GM23248 (cell line): Measurements from ENCODE around the gene FHOD3. TPM values are rescaled to one million over a fixed set of nuclear protein-coding genes. Genes with fewer than 3 reads are reported as not detected.

Experiments used
- DNase-seq: peaks from one replicate; pipeline ENCODE4 v3.0.0-alpha.2; 2015
- H2AFZ ChIP-seq: fragments of 200-600 bp; sonication (generic); 2 replicates; pipeline ENCODE4 v1.6.1; 2016; ENCODE audit warnings: antibody characterized with exemption
- H3F3A ChIP-seq: fragments of 200-600 bp; sonication (generic); 2 replicates; pipeline ENCODE4 v1.6.1; 2016; ENCODE audit warnings: mild to moderate bottlenecking, antibody characterized with exemption, mixed run types; ENCODE audit not compliant: insufficient read depth
- H3K27ac ChIP-seq: fragments of 200-600 bp; sonication (generic); 2 replicates; pipeline ENCODE4 v1.5.1; 2016; ENCODE audit warnings: mild to moderate bottlenecking
- H3K27me3 ChIP-seq: fragments of 200-600 bp; sonication (generic); replicated peaks from 2 replicates; pipeline ENCODE4 v1.6.1; 2016; ENCODE audit warnings: mild to moderate bottlenecking; ENCODE audit not compliant: insufficient read depth
- H3K36me3 ChIP-seq: fragments of 200-600 bp; sonication (generic); 2 replicates; pipeline ENCODE4 v1.6.1; 2016; ENCODE audit warnings: low read depth, mild to moderate bottlenecking
- H3K4me1 ChIP-seq: fragments of 200-600 bp; sonication (generic); 2 replicates; pipeline ENCODE4 v1.6.1; 2016; ENCODE audit warnings: mild to moderate bottlenecking; ENCODE audit not compliant: insufficient read depth
- H3K4me2 ChIP-seq: fragments of 200-600 bp; sonication (generic); one replicate; pipeline ENCODE4 v1.6.1; 2016; ENCODE audit warnings: mild to moderate bottlenecking; ENCODE audit not compliant: unreplicated experiment
- H3K4me3 ChIP-seq: fragments of 200-600 bp; sonication (generic); 2 replicates; pipeline ENCODE4 v1.5.1; 2016; ENCODE audit warnings: mild to moderate bottlenecking
- H3K79me2 ChIP-seq: fragments of 200-600 bp; sonication (generic); 2 replicates; pipeline ENCODE4 v1.6.1; 2016; ENCODE audit warnings: mild to moderate bottlenecking; ENCODE audit not compliant: insufficient read depth
- H3K9ac ChIP-seq: fragments of 200-600 bp; sonication (generic); 2 replicates; pipeline ENCODE4 v1.6.1; 2016; ENCODE audit warnings: mild to moderate bottlenecking
- H3K9me2 ChIP-seq: fragments of 200-600 bp; sonication (generic); 2 replicates; pipeline ENCODE4 v1.6.1; 2016; ENCODE audit warnings: mixed run types, mild to moderate bottlenecking, moderate library complexity; ENCODE audit not compliant: insufficient read depth
- H3K9me3 ChIP-seq: fragments of 200-600 bp; sonication (generic); one replicate; pipeline ENCODE4 v1.6.1; 2017; ENCODE audit warnings: low read depth
- H4K20me1 ChIP-seq: fragments of 200-600 bp; sonication (generic); 2 replicates; pipeline ENCODE4 v1.6.0; 2016; ENCODE audit not compliant: insufficient read depth
- EZH2 ChIP-seq: fragments of 200-600 bp; sonication (generic); IDR thresholded peaks from 2 replicates; pipeline ENCODE4 v1.6.1; 2018; ENCODE audit warnings: antibody characterized with exemption, mild to moderate bottlenecking; ENCODE audit not compliant: insufficient read depth, poor library complexity, severe bottlenecking
- EZH2phosphoT487 ChIP-seq: fragments of 200-600 bp; sonication (generic); IDR thresholded peaks from 2 replicates; pipeline ENCODE4 v1.6.1; 2018; ENCODE audit warnings: antibody characterized with exemption, moderate library complexity, mild to moderate bottlenecking, low read depth; ENCODE audit not compliant: insufficient read depth
- WGBS, 2 experiments: methylation state at CpG; one replicate each; pipeline ENCODE4 v1.1.6; 2015 to 2017; ENCODE audit warnings: low lambda C conversion rate in 2 of 2, low coverage in 1 of 2; ENCODE audit errors: missing lambda C conversion rate in 2 of 2; 5-methylcytosine and 5-hydroxymethylcytosine counted together
- in situ Hi-C: fragments of 300-500 bp; cut with MboI; formaldehyde crosslinking; loops from 2 replicates; pipeline ENCODE4 v1.15.0; 2020
- polyA plus RNA-seq: library from polyadenylated mRNA; unstranded; fragments of >200 nt; fragmentation: Nextera tagmentation; extraction: Ambion mirVana; gene quantifications from 2 replicates; pipeline ENCODE4 v1.2.1, GENCODE V29; 2016
- total RNA-seq: library from RNA; depleted of rRNA; stranded (reverse); fragments of >200 nt; shearing (Covaris generic); gene quantifications from 2 replicates; pipeline ENCODE4 v1.2.3, GENCODE V29; 2014; rRNA removed

The FHOD3 gene
- total RNA-seq (10.1 and 13.5 TPM in 2 replicates), polyA plus RNA-seq (1.4 and 1.6 TPM in 2 replicates)

- Histone ChIP-seq H3K9ac (peak within 1 kb of the TSS; percentile 80), H3K4me3 (peak within 1 kb of the TSS; percentile 87), H3K4me1 (peaks cover 20% of the 10 kb centered on the region), H3K9me3 (no peaks in the 10 kb centered on the region), H4K20me1 (no peaks in the 10 kb centered on the region), H3K9me2 (no peaks in the 10 kb centered on the region), H3K79me2 (peaks cover 39% of the 10 kb centered on the region), H3K27ac (peak within 1 kb of the TSS; percentile 63), H3K27me3 (no peaks in the 10 kb centered on the region), H3K4me2 (peak within 1 kb of the TSS; percentile 90), H3F3A (peaks cover 36% of the 10 kb centered on the region), H2AFZ (peak within 1 kb of the TSS; percentile 87), H3K36me3 (no peaks in the 10 kb centered on the region)
- in situ Hi-C loops, result no loop called here
- DNase-seq, result peak; percentile 81
- TF ChIP-seq EZH2phosphoT487 (no peak), EZH2 (no peak)
- WGBS, 2 experiments, result 0 to 2% methylated on average over 26 to 52 of the region's 91 CpGs
Observed at GRCh38 chr18:36297417-36298125, at the start of gene FHOD3. TSS of gene FHOD3 (plus strand) at chr18:36297713. CDS start at chr18:36297836, 123 bp downstream.

GRCh38 chr18:36249392-36249791 lies 48.1 kb upstream of the FHOD3 start:
- TF ChIP-seq EZH2phosphoT487, result no peak
- no peak for TF ChIP-seq EZH2
- H3F3A ChIP-seq, result no peaks in the 10 kb centered on the region
- in situ Hi-C loops, result no loop called here

GRCh38 chr18:36250827-36251226 lies 46.7 kb upstream of the FHOD3 start:
- WGBS, 2 experiments, result 72 to 73% methylated on average over 2 of the region's 2 CpGs
- in situ Hi-C loops, result no loop called here
- no peak overlapping the region for H2AFZ ChIP-seq

More at GRCh38 chr18:36249392-36249791, 48.1 kb upstream of the FHOD3 start:
- no peak overlapping the region for H3K27ac ChIP-seq
- H3K27me3 ChIP-seq, result no peaks in the 10 kb centered on the region
- H3K9me2 ChIP-seq, result no peaks in the 10 kb centered on the region
- H3K4me2 ChIP-seq, result no peak overlapping the region
- no peak overlapping the region for H3K9ac ChIP-seq
- peaks cover 16% of the 10 kb centered on the region for H3K79me2 ChIP-seq
- H3K36me3 ChIP-seq, result peaks cover 48% of the 10 kb centered on the region
- H3K4me1 ChIP-seq, result no peaks in the 10 kb centered on the region
- no peaks in the 10 kb centered on the region for H3K9me3 ChIP-seq
- no peak overlapping the region for H3K4me3 ChIP-seq
- no peak for DNase-seq
- 0 out of 2 replicates have a peak, but pooled peaks cover 5% of the 10 kb centered on the region for H4K20me1 ChIP-seq
- H2AFZ ChIP-seq, result no peak overlapping the region

GRCh38 chr18:36255072-36255698 lies 42.3 kb upstream of the FHOD3 start:
- TF ChIP-seq EZH2phosphoT487 (no peak), EZH2 (no peak)
- Histone ChIP-seq H3K9me3 (no peaks in the 10 kb centered on the region), H3K27ac (no peak overlapping the region), H3K9me2 (no peaks in the 10 kb centered on the region), H4K20me1 (no peaks in the 10 kb centered on the region), H3K4me2 (no peak overlapping the region), H3K4me1 (no peaks in the 10 kb centered on the region), H3K4me3 (no peak overlapping the region), H3K9ac (no peak overlapping the region), H3F3A (no peaks in the 10 kb centered on the region), H3K36me3 (peaks cover 35% of the 10 kb centered on the region), H2AFZ (no peak overlapping the region), H3K79me2 (no peaks in the 10 kb centered on the region), H3K27me3 (no peaks in the 10 kb centered on the region)
- in situ Hi-C loops, result no loop called here
- no peak for DNase-seq
- WGBS, 2 experiments, result 79 to 83% methylated on average over 10 of the region's 10 CpGs

More at GRCh38 chr18:36250827-36251226, 46.7 kb upstream of the FHOD3 start:
- Histone ChIP-seq H3F3A (no peaks in the 10 kb centered on the region), H3K9me2 (no peaks in the 10 kb centered on the region), H4K20me1 (0 out of 2 replicates have a peak, but pooled peaks cover 5% of the 10 kb centered on the region), H3K4me2 (no peak overlapping the region), H3K4me1 (no peaks in the 10 kb centered on the region), H3K9ac (no peak overlapping the region), H3K27ac (no peak overlapping the region), H3K79me2 (peaks cover 7% of the 10 kb centered on the region), H3K27me3 (no peaks in the 10 kb centered on the region), H3K4me3 (no peak overlapping the region), H3K36me3 (peaks cover 46% of the 10 kb centered on the region), H3K9me3 (no peaks in the 10 kb centered on the region)
- no peak for DNase-seq
- TF ChIP-seq EZH2 (no peak), EZH2phosphoT487 (no peak)
